Astrocyte of the spinal cord (primary cell): Measurements from ENCODE around the gene SLC3A2.

ENCODE experiments used
- DNase-seq: peaks from one replicate; pipeline ENCODE4 v3.0.0; 2011; ENCODE audit warnings: low read depth, low spot score
- H3K4me3 ChIP-seq: 2 replicates; pipeline ENCODE4 v1.5.1; 2011; ENCODE audit warnings: low read depth, mild to moderate bottlenecking, low read length, moderate library complexity
- CTCF ChIP-seq: IDR thresholded peaks from 2 replicates; pipeline ENCODE4 v1.5.1; 2012; ENCODE audit warnings: low read depth, mild to moderate bottlenecking, low read length, inconsistent platforms
- in situ Hi-C: cut with HindIII; loops from 2 replicates; pipeline ENCODE4 v1.10.0; 2017; ENCODE audit warnings: low sequenced_read_pairs

The SLC3A2 gene

GRCh38 chr11:62912268-62912667 lies 31.6 kb downstream of the SLC3A2 start:
- no peak for DNase-seq
- TF ChIP-seq CTCF, result no peak
- H3K4me3 ChIP-seq, result no peak overlapping the region
- in situ Hi-C loops, result loop anchor here (25.0 kb wide), 1 partner anchor 100 kb away; the partner anchor contains the start of gene SLC22A8

GRCh38 chr11:62914416-62914815 lies 33.7 kb downstream of the SLC3A2 start:
- in situ Hi-C loops, result loop anchor here (25.0 kb wide), 1 partner anchor 98 kb away; the partner anchor contains the start of gene SLC22A8
- no peak for TF ChIP-seq CTCF
- no peak overlapping the region for H3K4me3 ChIP-seq
- no peak for DNase-seq

GRCh38 chr11:62917906-62918502 lies 37.3 kb downstream of the SLC3A2 start:
- in situ Hi-C loops, result loop anchor here (25.0 kb wide), 1 partner anchor 94 kb away; the partner anchor contains the start of gene SLC22A8
- no peak for DNase-seq
- TF ChIP-seq CTCF, result no peak

GRCh38 chr11:62918531-62918930 lies 37.8 kb downstream of the SLC3A2 start:
- TF ChIP-seq CTCF, result no peak
- in situ Hi-C loops, result loop anchor here (25.0 kb wide), 1 partner anchor 94 kb away; the partner anchor contains the start of gene SLC22A8
- no peak overlapping the region for H3K4me3 ChIP-seq
- DNase-seq, result no peak

More at GRCh38 chr11:62917906-62918502, 37.3 kb downstream of the SLC3A2 start:
- no peak overlapping the region for H3K4me3 ChIP-seq

GRCh38 chr11:62919476-62919875 lies 38.8 kb downstream of the SLC3A2 start:
- H3K4me3 ChIP-seq, result no peak overlapping the region
- no peak for TF ChIP-seq CTCF
- DNase-seq, result no peak
- in situ Hi-C loops, result loop anchor here (25.0 kb wide), 1 partner anchor 93 kb away; the partner anchor contains the start of gene SLC22A8

- no peak overlapping the region for H3K4me3 ChIP-seq
- TF ChIP-seq CTCF, result no peak
- no peak for DNase-seq
- in situ Hi-C loops, result loop anchor here (25.0 kb wide), 1 partner anchor 92 kb away; the partner anchor contains the start of gene SLC22A8
These were observed 39.4 kb downstream of the SLC3A2 start for GRCh38 chr11:62919898-62920640.
